HG03439 (cell line): Measurements from ENCODE around the gene EHMT1.

ENCODE experiments used
- ATAC-seq: cut with Tn5 transposase; IDR thresholded peaks from one replicate; pipeline ENCODE4 v1.9.1; 2021; ENCODE audit warnings: mild to moderate bottlenecking, moderate library complexity; ENCODE audit not compliant: unreplicated experiment

EHMT1 gene

GRCh38 chr9:137734181-137734580 lies 115.4 kb downstream of the EHMT1 start:
- ATAC-seq, result no peak

DNA sequence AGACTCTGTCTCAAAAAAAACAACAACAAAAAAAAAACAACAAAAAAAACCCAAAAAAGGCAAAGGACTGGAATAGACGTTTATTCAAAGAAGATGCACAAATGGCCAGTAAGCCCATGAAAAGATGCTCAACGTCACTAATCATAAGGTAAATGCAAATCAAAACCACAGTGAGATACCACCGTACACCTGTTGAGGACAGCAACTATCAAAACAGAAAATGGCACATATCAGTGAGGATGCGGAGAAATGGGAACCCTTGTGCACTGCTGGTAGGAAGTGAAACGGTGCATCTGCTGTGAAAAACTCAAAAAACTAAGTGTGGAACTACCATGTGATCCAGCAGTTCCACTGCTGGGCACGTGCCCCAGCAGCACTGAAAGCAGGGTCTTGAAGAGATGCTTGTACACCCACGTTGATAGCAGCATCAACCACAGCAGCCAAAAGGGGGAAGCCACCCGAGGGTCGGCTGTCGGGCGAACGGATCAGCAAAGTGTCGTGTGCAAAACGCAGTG lies 119.4 kb downstream of the EHMT1 start:
- ATAC-seq, result peak; percentile 85

- ATAC-seq, result no peak
Measured at GRCh38 chr9:137738703-137739102, 119.9 kb downstream of the EHMT1 start.

DNA sequence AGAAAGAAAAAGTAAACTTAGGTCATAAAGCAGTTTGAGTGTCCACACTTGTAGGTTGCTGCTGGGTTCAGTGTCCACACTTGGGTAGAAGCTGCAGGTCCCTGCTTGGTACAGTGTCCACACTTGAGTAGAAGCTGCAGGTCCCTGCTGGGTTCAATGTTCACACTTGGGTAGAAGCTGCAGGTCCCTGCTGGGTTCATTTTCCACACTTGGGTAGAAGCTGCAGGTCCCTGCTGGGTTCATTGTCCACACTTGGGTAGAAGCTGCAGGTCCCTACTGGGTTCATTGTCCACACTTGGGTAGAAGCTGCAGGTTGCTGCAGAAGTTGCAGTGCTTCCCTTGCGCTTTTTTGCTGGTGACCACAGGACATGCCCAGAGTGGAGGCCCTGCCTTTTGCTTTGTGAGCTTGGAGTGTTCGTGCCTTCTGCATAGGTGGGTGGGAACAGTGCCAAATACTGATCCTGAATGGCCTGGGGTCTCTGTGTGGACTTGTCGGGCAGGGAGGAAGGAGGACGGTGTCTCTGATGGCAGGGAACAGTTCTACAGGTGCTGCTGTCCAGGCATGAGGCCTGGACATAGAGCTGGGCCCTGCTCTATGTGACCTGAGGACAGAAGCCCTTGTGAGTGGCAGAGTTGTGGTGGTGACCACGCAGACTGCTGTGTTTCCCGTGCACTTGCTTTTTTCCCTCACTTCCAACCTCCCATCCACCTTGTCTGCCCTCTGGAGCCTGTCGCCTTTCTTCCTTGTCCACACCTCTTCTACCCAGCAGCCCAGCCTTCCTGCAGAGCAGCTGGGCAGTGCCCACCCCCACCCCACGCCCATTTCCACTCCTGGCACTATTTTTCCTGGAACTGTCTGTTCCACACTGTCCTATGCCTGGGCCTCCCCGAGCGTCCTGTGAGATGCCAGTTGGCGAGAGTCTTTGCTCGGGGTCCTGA lies 120.8 kb downstream of the EHMT1 start:
- ATAC-seq, result no peak

DNA sequence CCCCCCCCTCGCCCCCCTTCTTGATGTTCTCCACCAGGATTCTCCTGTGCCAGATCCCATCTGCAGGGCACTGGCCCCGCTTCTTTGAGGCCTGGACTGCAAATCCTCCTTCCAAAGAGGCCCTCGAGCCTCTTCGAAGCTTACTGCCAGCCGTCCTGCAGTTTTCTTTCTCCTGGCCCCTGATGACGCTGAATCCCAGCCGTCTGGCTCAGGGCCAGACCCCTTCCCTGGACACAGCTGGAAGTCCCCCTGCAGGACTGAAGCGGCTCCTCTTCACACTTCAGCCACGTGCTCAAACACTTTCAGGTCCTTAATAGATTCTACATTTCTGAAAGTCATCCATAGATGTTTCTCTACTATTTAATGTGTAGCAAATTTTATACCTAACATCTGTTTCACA lies 121.5 kb downstream of the EHMT1 start:
- no peak for ATAC-seq

DNA sequence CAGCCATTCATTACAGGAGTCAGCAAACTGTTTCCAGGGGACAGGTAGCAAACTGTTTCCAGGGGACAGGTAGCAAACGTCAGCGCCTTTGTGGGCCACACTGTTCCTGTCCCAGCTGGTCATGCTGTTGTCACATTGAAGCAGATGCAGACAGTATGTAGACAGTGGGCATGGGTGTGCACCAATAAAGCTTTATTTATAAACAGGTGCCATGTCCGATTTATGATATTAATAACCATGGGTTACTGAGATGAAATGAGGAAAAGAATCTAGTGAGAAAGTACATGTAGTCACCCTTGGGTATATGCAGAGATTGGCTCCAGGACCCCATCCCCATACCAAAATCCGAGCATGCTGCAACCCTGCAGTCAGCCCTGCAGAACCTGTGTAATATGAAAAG lies 122.5 kb downstream of the EHMT1 start:
- no peak for ATAC-seq

GRCh38 chr9:137742698-137743097 lies 123.9 kb downstream of the EHMT1 start:
- ATAC-seq, result no peak

GRCh38 chr9:137743695-137744094 lies 124.9 kb downstream of the EHMT1 start:
- no peak for ATAC-seq

DNA sequence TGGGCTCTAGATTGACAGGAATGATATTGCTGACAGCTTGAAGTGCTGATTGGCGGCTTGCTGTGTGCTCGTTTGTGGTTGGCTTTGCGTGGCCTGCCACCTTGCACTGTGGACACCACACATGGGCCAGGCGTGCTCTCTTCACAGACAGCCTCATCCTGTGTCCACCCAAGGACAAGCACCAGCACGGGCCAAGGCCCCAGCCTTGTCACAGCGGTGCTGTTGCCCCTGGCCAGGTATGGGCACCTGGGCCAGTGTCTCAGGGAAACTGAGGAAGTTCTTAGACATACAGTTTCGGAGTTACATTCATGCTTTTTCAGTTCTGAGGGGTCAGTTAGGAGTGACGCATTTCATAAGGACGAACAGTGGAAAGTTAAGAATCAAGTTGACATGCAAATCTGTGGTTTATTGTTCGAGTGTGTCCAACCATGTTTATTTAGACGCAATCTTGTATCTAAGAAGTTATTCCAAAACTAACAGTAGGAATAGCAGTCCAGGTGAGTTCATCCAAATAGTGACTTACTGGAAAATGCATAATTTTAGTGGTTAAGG lies 125.9 kb downstream of the EHMT1 start:
- ATAC-seq, result peak; percentile 46

DNA sequence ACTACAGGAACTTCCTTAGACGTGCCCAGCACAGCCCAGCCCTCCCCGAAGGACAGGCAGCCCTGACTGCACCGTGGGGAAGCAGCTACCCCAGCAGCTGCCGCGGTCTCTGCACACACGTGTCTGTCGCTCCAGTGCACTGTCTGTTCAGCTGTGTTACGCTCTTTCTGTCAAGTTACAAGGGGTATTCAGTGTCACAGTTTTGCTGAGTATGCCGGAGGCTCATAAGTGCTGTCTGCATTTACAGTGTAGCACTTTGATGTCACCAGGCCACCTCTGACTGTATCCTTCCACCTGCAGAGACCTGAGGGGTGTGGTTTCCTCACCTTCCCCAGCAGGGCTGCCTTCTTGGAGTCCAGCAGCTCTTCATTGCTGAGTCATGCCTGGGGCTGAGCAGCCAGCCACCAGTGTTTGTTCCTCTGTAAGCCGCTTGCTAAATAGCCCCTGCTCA lies 126.8 kb downstream of the EHMT1 start:
- peak; percentile 48 for ATAC-seq

- no peak for ATAC-seq
Measured at GRCh38 chr9:137748311-137748710, 129.5 kb downstream of the EHMT1 start.

GRCh38 chr9:137748741-137749140 lies 129.9 kb downstream of the EHMT1 start:
- no peak for ATAC-seq

DNA sequence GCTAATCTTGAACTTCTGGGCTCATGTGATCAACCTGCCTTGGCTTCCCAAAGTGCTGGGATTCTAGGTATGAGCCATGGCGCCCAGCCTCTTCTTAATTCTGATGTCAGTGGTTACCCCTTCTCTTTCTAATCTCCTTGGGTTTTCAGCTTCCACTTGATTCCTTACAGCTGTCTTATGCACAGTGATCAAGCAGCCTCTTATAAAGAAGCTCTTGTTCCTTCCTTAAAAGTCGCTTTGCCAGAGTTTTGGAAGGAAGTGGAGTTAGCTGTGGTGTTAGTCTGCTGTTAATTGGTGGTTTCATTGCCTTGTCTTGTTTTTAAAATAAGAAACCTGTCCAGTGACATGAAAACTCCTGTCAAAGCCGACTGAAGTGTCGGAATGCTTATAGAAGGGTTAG lies 130.7 kb downstream of the EHMT1 start:
- no peak for ATAC-seq

GRCh38 chr9:137750007-137750406 lies 131.2 kb downstream of the EHMT1 start:
- no peak for ATAC-seq

DNA sequence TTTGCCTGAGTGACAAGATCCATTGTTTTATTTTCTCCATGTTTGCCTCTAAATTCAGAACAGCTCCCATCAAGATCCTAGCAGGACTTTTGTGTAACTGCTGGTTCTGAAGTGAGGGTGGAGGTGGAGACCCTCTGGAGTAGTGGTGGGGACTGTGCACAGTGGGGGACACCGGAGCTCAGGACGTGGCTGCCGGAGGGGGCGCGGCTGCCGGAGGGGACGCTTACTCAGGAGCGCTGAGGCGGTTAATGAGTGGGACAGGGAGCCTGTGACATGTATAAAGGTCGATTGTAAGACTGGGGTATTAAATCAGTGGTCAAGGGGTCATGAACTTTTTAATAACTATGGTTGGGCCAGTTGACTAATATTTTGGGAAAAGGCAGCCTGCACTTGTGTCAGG lies 131.8 kb downstream of the EHMT1 start:
- no peak for ATAC-seq

- no peak for ATAC-seq
Measured at GRCh38 chr9:137751616-137752015, 132.8 kb downstream of the EHMT1 start.

DNA sequence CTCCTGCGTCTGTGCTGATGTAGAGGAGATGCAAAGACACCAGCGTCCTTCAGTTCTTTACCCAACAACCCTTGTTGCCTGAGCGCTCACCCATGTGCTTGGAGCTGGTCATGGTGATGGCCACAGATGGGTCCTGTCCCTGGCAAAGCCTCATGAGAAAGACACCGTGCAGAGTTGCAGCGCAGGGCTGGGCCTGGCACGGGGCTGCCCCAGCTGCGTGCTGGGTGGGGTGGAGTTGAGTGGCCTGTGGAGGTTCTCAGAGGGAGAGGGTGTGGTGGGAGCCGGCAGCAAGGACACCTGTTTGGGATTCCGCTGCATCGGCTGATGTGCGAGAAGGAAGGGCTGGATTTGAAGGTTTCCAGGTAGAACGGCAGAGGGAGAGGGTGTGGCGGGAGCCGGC lies 133.6 kb downstream of the EHMT1 start:
- no peak for ATAC-seq

GRCh38 chr9:137753192-137753765 lies 134.5 kb downstream of the EHMT1 start:
- no peak for ATAC-seq

DNA sequence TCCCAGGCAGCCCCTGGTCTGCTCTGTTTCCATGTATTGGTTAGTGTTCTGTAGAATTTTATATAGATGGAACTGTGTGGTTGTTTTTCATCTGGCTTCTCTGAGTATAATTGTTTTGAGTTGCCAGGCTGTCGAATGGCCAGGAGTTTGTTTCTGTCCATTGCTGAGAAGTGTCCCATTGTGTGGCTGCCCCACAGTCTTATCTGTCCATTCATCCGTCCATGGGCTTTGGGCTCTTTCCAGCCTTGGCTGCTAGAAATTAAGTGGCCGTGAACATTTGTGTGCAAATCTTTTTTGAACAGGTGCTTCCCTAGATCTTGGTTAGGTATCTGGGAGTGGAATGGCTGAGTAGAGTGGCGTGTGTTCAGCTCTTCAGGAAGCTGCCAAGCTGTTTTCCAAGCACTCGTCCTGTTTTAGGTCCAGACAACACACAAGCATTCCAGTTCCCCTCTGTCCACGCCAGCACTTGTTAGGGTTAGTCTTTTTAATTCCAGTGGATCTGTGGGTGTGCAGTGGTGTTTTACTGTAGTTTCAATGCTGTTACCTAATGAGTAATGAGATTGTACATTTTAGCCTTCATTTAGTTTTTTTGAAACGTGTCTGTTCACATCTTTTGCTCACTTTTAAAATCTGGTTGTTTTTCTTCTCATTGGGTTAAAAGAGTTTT lies 136.6 kb downstream of the EHMT1 start:
- no peak for ATAC-seq

GRCh38 chr9:137756045-137756744 lies 137.4 kb downstream of the EHMT1 start:
- no peak for ATAC-seq

- no peak for ATAC-seq
Measured at GRCh38 chr9:137757139-137757538, 138.3 kb downstream of the EHMT1 start.
